Gastrocnemius medialis (tissue), 4 donors: Measurements from ENCODE around the gene SETD3. TPM values are rescaled to one million over a fixed set of nuclear protein-coding genes. Genes with fewer than 3 reads are reported as not detected.

ENCODE experiments used
- ATAC-seq, 2 donors: fragments of 150-250 bp; one replicate each; pipeline ENCODE4 v1.9.1; 2016
- DNase-seq, 2 donors: peaks; one replicate each; pipeline ENCODE4 v3.0.0-alpha.2; 2019
- H3K27ac ChIP-seq, 4 donors: fragments of 200-600 bp; sonication (generic); 1 replicate in 1 of 4; 2 replicates in 3 of 4; pipeline ENCODE4 v1.5.1; 2016 to 2018; ENCODE audit warnings: mild to moderate bottlenecking in 2 of 4, moderate library complexity in 1 of 4
- H3K27me3 ChIP-seq, 3 donors: fragments of 200-600 bp; sonication (generic) in 2 of 3; 1 replicate in 1 of 3; 2 replicates in 2 of 3; pipeline versions ENCODE4 v1.5.1 to v1.6.0; 2016 to 2019; ENCODE audit warnings: mild to moderate bottlenecking in 1 of 3, moderate library complexity in 1 of 3
- H3K36me3 ChIP-seq, 2 donors: fragments of 200-600 bp; sonication (generic) in 1 of 2; one replicate each; pipeline ENCODE4 v1.5.1; 2017 to 2018
- H3K4me1 ChIP-seq, 2 donors: fragments of 200-600 bp; sonication (generic) in 1 of 2; one replicate each; pipeline ENCODE4 v1.5.1; 2016 to 2017; ENCODE audit warnings: mild to moderate bottlenecking in 2 of 2
- H3K4me3 ChIP-seq, 4 donors: fragments of 200-600 bp; sonication (generic) in 3 of 4; 1 replicate in 1 of 4; 2 replicates in 3 of 4; pipeline ENCODE4 v1.5.1; 2016 to 2019; ENCODE audit warnings: mild to moderate bottlenecking in 2 of 4
- H3K9me3 ChIP-seq, 3 donors: fragments of 200-600 bp; sonication (generic) in 2 of 3; 1 replicate in 1 of 3; 2 replicates in 2 of 3; pipeline ENCODE4 v1.5.1; 2016 to 2019
- POLR2A ChIP-seq, 2 donors: fragments of 450-650 bp; IDR thresholded peaks; one replicate each; pipeline ENCODE4 v1.6.1; 2017; ENCODE audit warnings: antibody characterized with exemption in 2 of 2, mild to moderate bottlenecking in 2 of 2, moderate library complexity in 2 of 2
- in situ Hi-C, 4 donors: fragments of 200-750 bp; cut with MboI; loops; one replicate each; pipeline versions ENCODE4 v1.15.0 to v1.8.0; 2017; ENCODE audit warnings: low sequenced_read_pairs in 4 of 4
- intact Hi-C: fragments of 100-400 bp; cut with DNase I; formaldehyde crosslinking; loops from one replicate; pipeline ENCODE4 v1.15.1; 2023; ENCODE audit warnings: low total_unique reads
- total RNA-seq, 4 donors: library from RNA; depleted of rRNA; stranded (reverse); fragments of >200 nt; gene quantifications; one replicate each; pipeline versions ENCODE4 v1.1.0 to v1.2.3, GENCODE V29; 2016
- TF ChIP-seq, protein P1 (sequence below), 5 experiments: fragments of 450-650 bp in 3 of 5; fragments of 200-600 bp in 2 of 5; sonication (generic) in 2 of 5; IDR thresholded peaks in 4 of 5; conservative IDR thresholded peaks in 1 of 5; 1 replicate in 4 of 5; 2 replicates in 1 of 5; pipeline ENCODE4 v1.5.1; 2016 to 2019; ENCODE audit warnings: antibody characterized with exemption in 5 of 5, mild to moderate bottlenecking in 3 of 5, moderate library complexity in 3 of 5

SETD3 gene
- total RNA-seq, 4 donors from 2014 or later, result 116 to 170 (median 117) TPM

DNA sequence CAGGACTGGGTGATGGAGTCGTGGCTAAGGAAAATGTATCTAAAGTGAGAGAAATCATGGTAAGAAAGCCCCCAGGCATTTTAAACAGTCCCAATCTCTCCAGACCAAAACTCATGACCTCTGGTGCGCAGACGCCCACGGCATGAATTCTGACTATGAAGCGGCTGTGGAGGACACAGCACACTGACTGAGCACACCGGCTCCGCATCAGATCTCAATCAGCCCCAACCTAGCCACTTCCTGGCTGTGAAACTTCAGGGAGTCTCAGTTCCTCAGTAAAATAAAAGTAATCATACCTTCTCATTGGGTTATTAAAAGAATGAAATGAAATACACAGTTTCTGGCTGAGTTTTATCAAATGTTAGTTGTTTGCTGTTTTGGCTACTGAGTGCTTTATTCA, 38.7 kb downstream of the SETD3 start:
- DNase-seq, result no peak
- Histone ChIP-seq H3K27me3 (no peaks in the 10 kb centered on the region), H3K4me3 (no peak overlapping the region), H3K9me3 (no peaks in the 10 kb centered on the region), H3K4me1 (no peaks in the 10 kb centered on the region), H3K27ac (no peak overlapping the region), H3K36me3 (peaks cover 0 to 13% of the 10 kb centered on the region in 2 donors)
- TF ChIP-seq, protein P1, sequence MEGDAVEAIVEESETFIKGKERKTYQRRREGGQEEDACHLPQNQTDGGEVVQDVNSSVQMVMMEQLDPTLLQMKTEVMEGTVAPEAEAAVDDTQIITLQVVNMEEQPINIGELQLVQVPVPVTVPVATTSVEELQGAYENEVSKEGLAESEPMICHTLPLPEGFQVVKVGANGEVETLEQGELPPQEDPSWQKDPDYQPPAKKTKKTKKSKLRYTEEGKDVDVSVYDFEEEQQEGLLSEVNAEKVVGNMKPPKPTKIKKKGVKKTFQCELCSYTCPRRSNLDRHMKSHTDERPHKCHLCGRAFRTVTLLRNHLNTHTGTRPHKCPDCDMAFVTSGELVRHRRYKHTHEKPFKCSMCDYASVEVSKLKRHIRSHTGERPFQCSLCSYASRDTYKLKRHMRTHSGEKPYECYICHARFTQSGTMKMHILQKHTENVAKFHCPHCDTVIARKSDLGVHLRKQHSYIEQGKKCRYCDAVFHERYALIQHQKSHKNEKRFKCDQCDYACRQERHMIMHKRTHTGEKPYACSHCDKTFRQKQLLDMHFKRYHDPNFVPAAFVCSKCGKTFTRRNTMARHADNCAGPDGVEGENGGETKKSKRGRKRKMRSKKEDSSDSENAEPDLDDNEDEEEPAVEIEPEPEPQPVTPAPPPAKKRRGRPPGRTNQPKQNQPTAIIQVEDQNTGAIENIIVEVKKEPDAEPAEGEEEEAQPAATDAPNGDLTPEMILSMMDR (IDR thresholded peaks at IDR 0.05 in 4 of 5, conservative IDR thresholded peaks at IDR 0.05 in 1 of 5), result no peak
- TF ChIP-seq POLR2A (IDR thresholded peaks at IDR 0.05), result no peak
- no peak for ATAC-seq
- intact Hi-C loops, result no loop called here
- in situ Hi-C loops, result no loop called here

DNA sequence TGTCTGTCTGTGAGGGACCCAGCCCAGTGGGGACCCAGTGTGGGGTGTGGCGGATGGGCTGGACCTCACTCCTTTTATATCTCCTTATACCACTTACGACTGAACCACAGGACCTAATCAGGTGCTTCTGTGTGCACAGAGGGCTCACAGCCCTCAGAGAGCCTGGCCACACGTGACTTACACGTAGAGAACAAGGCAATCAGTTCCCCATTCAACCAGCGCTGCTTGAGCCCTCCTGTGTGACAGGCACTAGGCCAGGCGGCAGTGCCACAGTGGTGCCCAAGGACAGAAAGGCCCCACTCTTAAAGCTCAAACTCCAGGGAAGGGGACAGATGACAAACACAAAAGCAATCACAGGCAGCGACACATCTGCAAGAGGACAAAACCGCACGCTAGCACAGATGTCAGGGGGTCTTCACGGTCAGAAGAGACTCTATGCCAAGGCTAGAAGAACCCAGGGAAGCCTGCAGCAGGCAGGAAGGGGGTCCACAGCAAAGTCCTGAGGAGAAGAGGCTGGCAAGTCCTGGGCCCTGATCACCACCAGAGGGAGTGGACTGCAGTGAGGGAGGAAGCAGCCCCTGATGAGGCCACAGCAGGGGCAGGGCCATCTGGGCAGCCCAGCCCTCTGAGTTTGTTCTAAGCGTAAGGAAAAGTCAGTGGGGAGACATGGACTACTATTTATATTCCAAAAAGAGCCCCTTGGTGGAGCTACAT, 39.3 kb downstream of the SETD3 start:
- TF ChIP-seq POLR2A (IDR thresholded peaks at IDR 0.05), result no peak
- TF ChIP-seq, protein P1 (IDR thresholded peaks at IDR 0.05 in 4 of 5, conservative IDR thresholded peaks at IDR 0.05 in 1 of 5), result no peak
- Histone ChIP-seq H3K36me3 (peaks cover 0 to 7% of the 10 kb centered on the region in 2 donors), H3K9me3 (no peaks in the 10 kb centered on the region), H3K4me1 (no peaks in the 10 kb centered on the region), H3K27ac (no peak overlapping the region), H3K4me3 (no peak overlapping the region), H3K27me3 (no peaks in the 10 kb centered on the region)
- DNase-seq, result no peak
- intact Hi-C loops (no loop called here), in situ Hi-C loops (no loop called here)
- ATAC-seq, result no peak

DNA sequence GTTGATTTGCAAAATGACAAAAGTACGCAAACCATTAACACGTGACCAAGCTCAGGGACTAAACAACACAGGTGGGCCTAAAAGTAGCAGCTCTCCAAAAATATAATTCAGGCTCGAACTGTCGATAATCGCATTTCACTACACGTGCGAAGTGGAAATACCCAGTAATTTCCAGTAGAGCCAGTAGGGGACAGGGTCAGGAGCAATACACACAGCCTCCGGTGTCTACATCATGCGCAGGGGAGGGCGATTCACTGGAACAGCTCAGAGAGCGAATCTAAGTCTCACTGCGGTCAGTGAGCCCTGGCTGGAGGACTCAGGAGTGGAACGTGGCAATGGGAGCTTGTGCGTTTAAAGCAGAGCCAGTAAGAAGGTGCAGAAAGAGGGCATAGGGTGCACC, 40.4 kb downstream of the SETD3 start:
- TF ChIP-seq, protein P1 (IDR thresholded peaks at IDR 0.05 in 4 of 5, conservative IDR thresholded peaks at IDR 0.05 in 1 of 5), result no peak
- TF ChIP-seq POLR2A (IDR thresholded peaks at IDR 0.05), result no peak
- Histone ChIP-seq H3K27ac (no peak overlapping the region), H3K4me1 (no peaks in the 10 kb centered on the region), H3K27me3 (no peaks in the 10 kb centered on the region), H3K4me3 (no peak overlapping the region), H3K36me3 (peaks cover 0 to 14% of the 10 kb centered on the region in 2 donors), H3K9me3 (no peaks in the 10 kb centered on the region)
- intact Hi-C loops, result no loop called here
- DNase-seq (no peak), ATAC-seq (no peak)
- in situ Hi-C loops, result no loop called here

DNA sequence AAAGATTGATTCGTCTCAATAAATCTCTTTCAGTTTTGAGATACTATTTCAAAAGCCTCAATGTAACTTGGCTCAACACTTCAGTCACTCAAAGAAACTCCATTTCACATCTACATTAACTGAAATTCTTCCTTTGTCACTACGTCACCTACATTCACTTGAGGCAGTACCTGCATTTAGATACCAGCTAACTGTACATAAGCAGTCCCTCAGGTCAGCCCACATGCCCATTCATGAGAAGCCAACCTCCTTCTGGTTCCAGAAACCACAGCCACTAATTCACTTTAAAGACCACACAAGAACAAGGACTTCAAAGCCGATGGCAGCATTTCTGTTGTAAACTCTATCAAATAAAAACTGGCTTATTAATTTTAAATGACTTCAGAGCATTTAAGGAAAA, 43.0 kb downstream of the SETD3 start:
- no peak overlapping the region for H3K27ac ChIP-seq
- no peaks in the 10 kb centered on the region for H3K9me3 ChIP-seq
- in situ Hi-C loops, result no loop called here
- H3K4me3 ChIP-seq, result no peak overlapping the region
- peaks cover 0 to 16% of the 10 kb centered on the region in 2 donors for H3K36me3 ChIP-seq
- H3K4me1 ChIP-seq, result no peaks in the 10 kb centered on the region
- TF ChIP-seq, protein P1 (IDR thresholded peaks at IDR 0.05 in 4 of 5, conservative IDR thresholded peaks at IDR 0.05 in 1 of 5), result no peak
- DNase-seq (no peak), ATAC-seq (no peak)
- intact Hi-C loops, result no loop called here
- no peaks in the 10 kb centered on the region for H3K27me3 ChIP-seq
